HG03520 (cell line): ENCODE measurements around the gene CPSF3.

Source experiments
- ATAC-seq: cut with Tn5 transposase; IDR thresholded peaks from one replicate; pipeline ENCODE4 v1.9.1; 2021; ENCODE audit warnings: mild to moderate bottlenecking, moderate library complexity; ENCODE audit not compliant: unreplicated experiment

Gene CPSF3

DNA sequence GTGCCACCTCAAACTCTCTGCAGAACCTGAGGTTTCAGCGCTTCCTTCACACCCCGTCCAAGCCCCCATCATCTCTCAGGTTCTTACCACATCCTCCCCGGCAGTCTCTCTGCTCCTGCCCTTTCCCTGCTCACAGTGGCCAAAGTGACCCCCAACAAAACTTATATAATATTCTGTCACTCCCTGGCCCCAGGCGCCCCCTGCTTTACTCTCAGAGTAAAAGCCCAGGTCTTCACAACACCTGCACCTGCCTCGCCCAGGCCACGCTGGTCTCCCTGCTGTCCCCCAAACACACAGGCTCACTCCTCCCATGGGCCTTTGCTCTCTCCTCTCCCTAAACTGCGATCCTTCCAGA lies 6.5 kb upstream of the CPSF3 start:
- no peak for ATAC-seq

DNA sequence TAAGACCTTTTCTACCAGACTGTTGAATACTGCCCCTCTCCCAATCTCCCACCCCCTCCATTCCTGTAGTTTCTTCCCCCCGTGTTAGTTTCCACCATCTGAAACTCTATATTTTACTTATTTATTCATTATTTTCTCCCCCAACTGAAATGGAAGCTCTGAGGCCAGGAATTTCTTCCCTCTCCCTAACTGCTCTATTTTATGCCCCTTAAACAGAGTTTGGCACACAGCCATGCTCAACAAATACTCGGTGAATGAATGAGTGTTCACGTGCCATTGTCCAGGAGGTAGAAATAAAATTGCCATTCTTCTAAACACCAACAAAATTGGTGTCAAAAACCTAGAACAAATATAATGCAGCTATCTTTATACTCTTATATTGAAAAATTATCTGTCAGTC lies 5.7 kb upstream of the CPSF3 start:
- no peak for ATAC-seq

DNA sequence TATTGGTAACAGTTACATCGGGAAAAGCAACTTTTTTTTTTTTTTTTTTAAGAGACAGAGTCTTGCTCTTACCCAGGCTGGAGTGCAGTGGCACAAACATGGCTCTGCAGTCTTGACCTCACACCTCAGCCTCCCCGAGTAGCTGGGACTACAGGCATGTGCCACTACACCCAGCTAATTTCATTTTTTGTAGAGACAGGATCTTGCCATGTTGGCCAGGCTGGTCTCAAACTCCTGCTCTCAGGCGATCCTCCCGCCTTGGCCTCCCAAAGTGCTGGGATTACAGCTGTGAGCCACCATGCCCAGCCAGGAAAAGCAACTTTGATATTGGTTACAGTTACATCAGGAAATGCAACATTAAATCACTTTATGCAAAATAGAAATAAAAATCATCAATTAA lies 4.7 kb upstream of the CPSF3 start:
- ATAC-seq: no peak

- no peak for ATAC-seq
Observed at GRCh38 chr2:9419541-9419940, 3.9 kb upstream of the CPSF3 start.

- no peak for ATAC-seq
Observed at GRCh38 chr2:9420495-9420894, 3.0 kb upstream of the CPSF3 start.

GRCh38 chr2:9422321-9423099 lies 944 bp upstream of the CPSF3 start:
- peak; percentile 6 for ATAC-seq

- ATAC-seq: no peak
Observed at GRCh38 chr2:9423922-9424272, 443 bp downstream of the CPSF3 start.

- no peak for ATAC-seq
Observed at GRCh38 chr2:9424447-9425164, 1.2 kb downstream of the CPSF3 start.

- no peak for ATAC-seq
Observed at GRCh38 chr2:9428965-9429577, 5.6 kb downstream of the CPSF3 start.

GRCh38 chr2:9430316-9431293 lies 7.2 kb downstream of the CPSF3 start:
- no peak for ATAC-seq

GRCh38 chr2:9434489-9434888 lies 11.0 kb downstream of the CPSF3 start:
- no peak for ATAC-seq

GRCh38 chr2:9439536-9439935 lies 16.1 kb downstream of the CPSF3 start:
- no peak for ATAC-seq

GRCh38 chr2:9440058-9440727 lies 16.7 kb downstream of the CPSF3 start:
- ATAC-seq: no peak

- no peak for ATAC-seq
Observed at GRCh38 chr2:9441556-9441955, 18.1 kb downstream of the CPSF3 start.

DNA sequence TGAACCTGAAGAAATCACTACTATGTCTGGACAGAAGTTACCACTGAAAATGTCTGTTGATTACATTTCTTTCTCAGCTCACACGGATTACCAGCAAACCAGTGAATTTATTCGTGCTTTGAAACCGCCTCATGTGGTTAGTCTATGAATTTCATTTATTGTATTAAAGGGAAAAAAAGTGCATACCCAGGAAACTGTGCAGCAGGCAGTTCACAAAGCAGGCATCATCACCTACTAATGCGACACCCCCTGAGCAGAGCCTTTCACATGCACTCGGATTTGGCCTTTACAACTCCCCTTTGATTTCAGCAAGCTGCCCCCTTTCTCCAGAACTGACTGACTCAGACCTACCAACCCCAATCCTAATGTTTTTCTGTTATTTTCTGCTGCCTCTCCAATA lies 20.1 kb downstream of the CPSF3 start:
- no peak for ATAC-seq

DNA sequence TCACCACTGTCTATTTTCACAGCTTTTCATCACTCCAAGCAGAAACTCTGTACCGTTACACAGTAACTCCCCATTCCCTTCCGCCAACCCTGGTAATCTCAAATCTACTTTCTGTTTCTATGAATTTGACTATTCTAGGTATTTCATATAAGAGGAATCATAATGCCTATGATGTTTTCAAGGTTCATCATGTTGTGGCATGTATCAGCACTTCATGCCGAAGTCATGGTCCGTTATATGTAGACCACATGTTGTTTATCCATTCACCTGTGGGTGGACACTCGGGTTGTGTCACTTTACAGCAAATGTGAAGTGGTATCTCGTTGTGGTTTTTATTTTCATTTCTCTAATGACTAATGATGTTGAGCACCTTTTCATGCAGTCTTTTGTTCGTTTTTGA lies 21.6 kb downstream of the CPSF3 start:
- no peak for ATAC-seq

DNA sequence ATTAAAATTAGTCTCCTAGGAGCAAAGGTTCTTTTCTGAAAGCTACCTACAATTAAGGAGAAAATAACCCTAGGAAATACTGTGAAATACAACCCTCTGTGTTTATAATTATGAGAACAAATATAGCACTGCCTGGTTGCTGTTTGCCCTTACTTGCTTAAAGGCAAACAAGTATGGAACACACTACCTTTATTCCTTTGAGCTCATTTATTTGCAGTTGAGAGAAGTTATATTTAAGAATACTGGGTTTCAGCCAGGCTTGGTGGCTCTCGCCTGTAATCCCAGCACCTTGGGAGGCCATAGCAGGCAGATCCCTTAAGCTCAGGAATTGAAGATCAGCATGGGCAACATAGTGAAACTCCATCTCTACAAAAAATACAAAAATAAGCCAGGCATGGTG lies 27.8 kb downstream of the CPSF3 start:
- no peak for ATAC-seq

DNA sequence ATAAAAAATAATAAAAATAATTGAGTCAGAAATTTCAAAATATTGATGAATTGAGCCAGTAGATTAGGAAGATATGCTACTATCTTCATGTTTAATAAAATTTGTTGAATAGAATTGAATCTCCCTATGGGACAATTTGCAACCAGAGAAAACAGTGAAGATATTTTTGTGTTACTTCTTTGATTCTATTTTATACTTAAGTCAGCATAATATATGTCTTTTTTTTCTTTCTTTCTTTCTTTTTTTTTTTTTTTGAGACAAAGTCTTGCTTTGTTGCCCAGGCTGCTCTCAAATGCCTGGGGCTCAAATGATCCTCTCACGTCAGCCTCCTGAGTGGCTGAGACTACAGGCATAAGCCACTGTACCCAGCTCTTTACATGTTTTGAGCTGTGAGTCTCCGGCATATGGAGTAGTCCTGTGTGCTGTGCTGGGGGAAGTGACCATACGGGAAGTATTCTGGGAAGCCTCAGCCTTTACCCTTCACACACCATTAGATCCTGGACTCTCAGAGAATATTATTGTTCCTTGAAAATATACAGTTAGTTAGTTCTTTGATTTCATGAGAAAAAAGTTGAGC lies 37.1 kb downstream of the CPSF3 start:
- no peak for ATAC-seq

GRCh38 chr2:9461079-9461478 lies 37.6 kb downstream of the CPSF3 start:
- no peak for ATAC-seq

GRCh38 chr2:9462313-9462712 lies 38.9 kb downstream of the CPSF3 start:
- no peak for ATAC-seq
